ENCODE measurements around the gene SKP1. TPM values are rescaled to one million over a fixed set of nuclear protein-coding genes. Genes with fewer than 3 reads are reported as not detected.

Gene SKP1
- total and polyA plus RNA-seq, 2 donors from 2014 or later = 380 to 848 TPM

DNA sequence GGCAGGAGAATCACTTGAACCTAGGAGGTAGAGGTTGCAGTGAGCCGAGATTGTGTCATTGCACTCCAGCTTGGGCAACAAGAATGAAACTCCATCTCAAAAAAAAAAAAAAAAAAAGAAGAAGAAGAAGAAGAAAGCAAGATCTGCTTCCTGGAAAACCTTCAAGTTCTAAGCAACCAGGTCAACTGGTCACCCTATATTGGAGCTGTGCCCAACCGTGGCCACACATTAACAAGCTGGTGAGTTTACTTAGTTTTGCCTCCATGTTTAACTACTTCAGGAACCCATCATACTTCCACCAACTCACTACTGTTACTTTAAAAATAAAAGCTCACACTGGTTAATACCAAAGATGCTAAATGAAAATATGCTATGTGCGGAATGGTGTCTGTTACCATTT, 12.3 kb upstream of the SKP1 start:
- H3K4me3 ChIP-seq (ENCODE audit: low read length in 3 of 3) = no peak overlapping the region
- no peaks in the 10 kb centered on the region for H3K9me3 ChIP-seq (ENCODE audit: control insufficient read depth in 2 of 3, insufficient read depth in 1 of 3, low read length in 3 of 3)
- FAIRE-seq = no peak
- no peaks in the 10 kb centered on the region for H3K27me3 ChIP-seq (ENCODE audit: control insufficient read depth, insufficient read depth, low read length)
- H3K27ac ChIP-seq (ENCODE audit: low read depth in 2 of 2, low read length in 2 of 2) = no peak overlapping the region
- TF ChIP-seq, protein P1, sequence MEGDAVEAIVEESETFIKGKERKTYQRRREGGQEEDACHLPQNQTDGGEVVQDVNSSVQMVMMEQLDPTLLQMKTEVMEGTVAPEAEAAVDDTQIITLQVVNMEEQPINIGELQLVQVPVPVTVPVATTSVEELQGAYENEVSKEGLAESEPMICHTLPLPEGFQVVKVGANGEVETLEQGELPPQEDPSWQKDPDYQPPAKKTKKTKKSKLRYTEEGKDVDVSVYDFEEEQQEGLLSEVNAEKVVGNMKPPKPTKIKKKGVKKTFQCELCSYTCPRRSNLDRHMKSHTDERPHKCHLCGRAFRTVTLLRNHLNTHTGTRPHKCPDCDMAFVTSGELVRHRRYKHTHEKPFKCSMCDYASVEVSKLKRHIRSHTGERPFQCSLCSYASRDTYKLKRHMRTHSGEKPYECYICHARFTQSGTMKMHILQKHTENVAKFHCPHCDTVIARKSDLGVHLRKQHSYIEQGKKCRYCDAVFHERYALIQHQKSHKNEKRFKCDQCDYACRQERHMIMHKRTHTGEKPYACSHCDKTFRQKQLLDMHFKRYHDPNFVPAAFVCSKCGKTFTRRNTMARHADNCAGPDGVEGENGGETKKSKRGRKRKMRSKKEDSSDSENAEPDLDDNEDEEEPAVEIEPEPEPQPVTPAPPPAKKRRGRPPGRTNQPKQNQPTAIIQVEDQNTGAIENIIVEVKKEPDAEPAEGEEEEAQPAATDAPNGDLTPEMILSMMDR (IDR thresholded peaks at IDR 0.05; ENCODE audit: borderline replicate concordance, extremely low read depth, insufficient read depth) = no peak
- H3K4me1 ChIP-seq (ENCODE audit: control insufficient read depth in 2 of 3, insufficient read depth in 2 of 3, low read depth in 1 of 3, low read length in 3 of 3) = peaks cover 0 to 7% (median 0%) of the 10 kb centered on the region in 3 donors
- intact Hi-C loops (cut with DNase I) = no loop called here
- no peaks in the 10 kb centered on the region for H3K36me3 ChIP-seq (ENCODE audit: control insufficient read depth in 2 of 3, insufficient read depth in 3 of 3, low read length in 3 of 3)
- peak in 1 of 5 donors; percentile 28 for DNase-seq
- no peak overlapping the region for H3K9ac ChIP-seq (ENCODE audit: low read length in 3 of 3)

DNA sequence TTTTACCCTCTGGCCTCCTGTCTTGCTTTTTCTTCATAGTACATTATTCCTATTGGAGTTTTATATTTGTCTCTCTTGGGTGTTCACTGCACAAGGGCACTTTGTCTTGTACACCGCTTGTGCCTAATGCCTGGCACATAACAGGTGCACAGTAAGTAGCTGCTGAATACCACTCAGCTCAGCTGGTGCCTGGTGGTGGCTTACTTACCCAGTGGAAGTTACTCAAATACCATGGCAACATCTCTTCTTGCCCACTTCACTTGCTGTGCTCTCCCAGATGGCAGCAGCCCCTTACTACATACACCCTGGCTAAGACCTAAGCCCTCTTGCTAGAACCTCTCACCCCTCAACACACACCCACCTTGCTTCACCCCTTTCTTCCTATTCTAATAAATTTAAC, 11.3 kb upstream of the SKP1 start:
- Histone ChIP-seq H3K4me1 (ENCODE audit: control insufficient read depth in 2 of 3, insufficient read depth in 2 of 3, low read depth in 1 of 3, low read length in 3 of 3) (peaks cover 0 to 7% (median 0%) of the 10 kb centered on the region in 3 donors), H3K4me3 (ENCODE audit: low read length in 3 of 3) (no peak overlapping the region), H3K27ac (ENCODE audit: low read depth in 2 of 2, low read length in 2 of 2) (no peak overlapping the region), H3K27me3 (ENCODE audit: control insufficient read depth, insufficient read depth, low read length) (no peaks in the 10 kb centered on the region), H3K9ac (ENCODE audit: low read length in 3 of 3) (no peak overlapping the region), H3K36me3 (ENCODE audit: control insufficient read depth in 2 of 3, insufficient read depth in 3 of 3, low read length in 3 of 3) (no peaks in the 10 kb centered on the region), H3K9me3 (ENCODE audit: control insufficient read depth in 2 of 3, insufficient read depth in 1 of 3, low read length in 3 of 3) (no peaks in the 10 kb centered on the region)
- TF ChIP-seq, protein P1 (IDR thresholded peaks at IDR 0.05; ENCODE audit: borderline replicate concordance, extremely low read depth, insufficient read depth) = no peak
- FAIRE-seq = no peak
- intact Hi-C loops (cut with DNase I) = no loop called here
- DNase-seq = no peak

DNA sequence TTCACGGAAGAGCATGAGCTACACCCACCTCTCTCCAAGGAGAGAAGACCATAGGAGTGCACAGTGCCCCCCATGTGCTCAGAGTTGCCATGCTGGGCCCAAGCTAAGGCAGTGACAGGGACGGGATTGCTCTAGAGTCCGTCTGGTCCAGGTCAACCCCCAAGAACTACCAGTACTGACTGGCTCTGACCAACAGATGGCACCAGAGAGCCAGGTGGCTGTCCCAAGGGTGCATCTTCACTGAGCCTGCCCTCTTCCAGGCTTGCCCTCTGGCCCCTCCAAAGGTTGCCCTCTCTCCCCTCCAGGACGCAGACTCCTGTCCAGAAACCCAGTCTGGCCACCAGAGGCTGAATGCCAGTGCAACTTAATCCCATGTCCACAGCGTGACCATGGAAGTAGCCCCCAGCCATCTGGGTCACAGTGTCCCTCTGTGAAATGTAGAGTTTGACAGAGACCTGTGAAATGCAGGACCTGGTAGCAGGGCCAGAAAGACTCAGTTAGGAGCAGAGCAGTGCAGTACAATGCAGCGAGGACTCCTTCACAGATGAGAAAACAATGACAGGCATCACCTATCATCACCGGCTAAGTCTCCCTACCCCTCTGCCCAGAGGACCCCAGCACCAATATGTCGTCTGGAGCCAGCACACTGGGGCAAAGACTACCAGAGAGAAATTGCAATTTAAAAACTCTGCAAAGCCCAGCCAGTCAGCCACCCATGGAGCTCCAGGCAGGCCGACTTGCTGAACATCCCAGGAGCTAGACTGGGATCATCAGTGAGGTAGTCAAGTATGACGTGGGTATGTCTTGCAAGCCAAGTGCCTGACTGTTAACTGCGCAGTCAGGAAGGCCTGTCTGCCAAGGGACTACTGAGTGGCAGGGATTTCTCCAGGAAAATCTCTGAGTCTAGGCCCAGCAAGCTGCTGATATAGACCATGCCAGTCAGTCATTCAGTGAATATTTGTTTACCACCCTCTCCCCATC, 7.7 kb upstream of the SKP1 start:
- Histone ChIP-seq H3K4me3 (ENCODE audit: low read length in 3 of 3) (no peak overlapping the region), H3K36me3 (ENCODE audit: control insufficient read depth in 2 of 3, insufficient read depth in 3 of 3, low read length in 3 of 3) (no peaks in the 10 kb centered on the region), H3K9me3 (ENCODE audit: control insufficient read depth in 2 of 3, insufficient read depth in 1 of 3, low read length in 3 of 3) (no peaks in the 10 kb centered on the region), H3K27me3 (ENCODE audit: control insufficient read depth, insufficient read depth, low read length) (no peaks in the 10 kb centered on the region), H3K9ac (ENCODE audit: low read length in 3 of 3) (no peak overlapping the region), H3K27ac (ENCODE audit: low read depth in 2 of 2, low read length in 2 of 2) (no peak overlapping the region), H3K4me1 (ENCODE audit: control insufficient read depth in 2 of 3, insufficient read depth in 2 of 3, low read depth in 1 of 3, low read length in 3 of 3) (peaks cover 0 to 7% (median 0%) of the 10 kb centered on the region in 3 donors)
- TF ChIP-seq, protein P1 (IDR thresholded peaks at IDR 0.05; ENCODE audit: borderline replicate concordance, extremely low read depth, insufficient read depth) = peak; percentile 91
- intact Hi-C loops (cut with DNase I) = loop anchor here (5.0 kb wide), 1 partner anchor 103 kb away; no protein-coding TSS in a partner anchor
- DNase-seq (peak; percentile 68 to 80 (median 74)), FAIRE-seq (no peak)
